ENCODE measurements around the gene SEPTIN12. TPM values are rescaled to one million over a fixed set of nuclear protein-coding genes. Genes with fewer than 3 reads are reported as not detected.

SEPTIN12 gene
- total and polyA plus RNA-seq, 2 of the 4 experiments (the other 2 are of a cell fraction): not detected

- TF ChIP-seq CTCF (conservative IDR thresholded peaks at IDR 0.05; ENCODE audit: low read depth, low read length): no peak
Measured at GRCh38 chr16:4734063-4734729, 53.9 kb downstream of the SEPTIN12 start, which contains the start of the genes ANKS3 and DNAAF8 (continued).

GRCh38 chr16:4733747-4734062, 54.4 kb downstream of the SEPTIN12 start:
- peak overlapping the region; percentile 6; the same call in 1 of the 2 replicates for H3K18ac ChIP-seq (ENCODE audit: low read depth, low read length)
- DNase-seq (no peak), ATAC-seq (ENCODE audit: low read depth) (peak; percentile 1)
- no peaks in the 10 kb centered on the region for H3K9me3 ChIP-seq (ENCODE audit: control insufficient read depth, insufficient read depth, low read length)
- peaks cover 4% of the 10 kb centered on the region for H3K4me1 ChIP-seq (ENCODE audit: control insufficient read depth, insufficient read depth, low read length)
- H3K4me3 ChIP-seq (ENCODE audit: insufficient read depth, low read depth, low read length): peak overlapping the region; percentile 89
- H3K4ac ChIP-seq (ENCODE audit: low read depth, low read length): peak overlapping the region; percentile 42
- H3K14ac ChIP-seq (replicated peaks; ENCODE audit: low read depth, low read length): 0 out of 2 replicates have a peak overlapping the region, but pooled peaks have one; percentile 60
- H3K4me2 ChIP-seq (ENCODE audit: low read depth, low read length): peak overlapping the region; percentile 98
- no peak overlapping the region for H2BK120ac ChIP-seq (ENCODE audit: low read depth, low read length)
- in situ Hi-C loops (cut with MboI; ENCODE audit: low sequenced_read_pairs): no loop called here
- H4K20me1 ChIP-seq (ENCODE audit: insufficient read depth, low read length): peaks cover 3% of the 10 kb centered on the region; the same call in 1 of the 2 replicates
- H3K23ac ChIP-seq (ENCODE audit: low read depth, low read length): peak overlapping the region; percentile 1; the same call in 1 of the 2 replicates
- H2BK15ac ChIP-seq (ENCODE audit: low read depth, low read length): no peak overlapping the region
- H3K27me3 ChIP-seq (ENCODE audit: control insufficient read depth, insufficient read depth, low read length): no peaks in the 10 kb centered on the region
- no TSS peak for BruUV-seq (replicated peaks)
- peak overlapping the region; percentile 47; the same call in 1 of the 2 replicates for H3K56ac ChIP-seq (ENCODE audit: extremely low read depth, insufficient read depth, low read length)
- peak overlapping the region; percentile 32 for H2AK9ac ChIP-seq (replicated peaks; ENCODE audit: low read depth, low read length, poor library complexity)
- H3K9ac ChIP-seq (ENCODE audit: low read depth, low read length): peak overlapping the region; percentile 90
- H3K9me1 ChIP-seq (ENCODE audit: insufficient read depth, low read length): peaks cover 4% of the 10 kb centered on the region; the same call in 1 of the 2 replicates
- dilution Hi-C loops (cut with HindIII; ENCODE audit: low sequenced_read_pairs, unreplicated experiment): no loop called here
- CTCF ChIA-PET: no interaction called here
- peak overlapping the region; percentile 33; the same call in 1 of the 2 replicates for H2AK5ac ChIP-seq (ENCODE audit: low read depth, low read length)
- WGBS, 2 experiments (ENCODE audit: extremely low coverage in 2 of 2, insufficient read length in 1 of 2): 0% methylated on average over 11 of the region's 19 CpGs; no CpG with 5 or more reads in 1 of the 2 experiments
- peaks cover 12% of the 10 kb centered on the region for H3K36me3 ChIP-seq (ENCODE audit: control insufficient read depth, insufficient read depth, low read length)
- H2AFZ ChIP-seq (replicated peaks; ENCODE audit: low read length, poor library complexity): peak overlapping the region; percentile 98
- peaks cover 19 to 39% of the 10 kb centered on the region in 2 experiments for H3K79me1 ChIP-seq (ENCODE audit: low read depth in 1 of 2, low read length in 2 of 2)
- peak overlapping the region; percentile 38; the same call in 1 of the 2 replicates for H4K91ac ChIP-seq (ENCODE audit: insufficient read depth, low read depth, low read length)
- POLR2A ChIA-PET (ENCODE audit: unreplicated experiment): no interaction called here
- peak overlapping the region; percentile 6 for H2BK5ac ChIP-seq (ENCODE audit: low read depth, low read length, poor library complexity, severe bottlenecking)
- intact Hi-C loops (cut with micrococcal nuclease): loop anchor here (2.0 kb wide), 2 partner anchors 33 to 223 kb away; partner anchors contain the start of gene ZNF500
- H4K8ac ChIP-seq (ENCODE audit: low read depth in 2 of 2, low read length in 2 of 2): peak overlapping the region; percentile 84 to 90
- no peak overlapping the region for H2BK20ac ChIP-seq (ENCODE audit: low read depth, low read length)
- H3K27ac ChIP-seq (ENCODE audit: insufficient read depth, low read length): peak overlapping the region; percentile 70
- peak overlapping the region; percentile 61; the same call in 1 of the 2 replicates for H4K5ac ChIP-seq (ENCODE audit: low read depth, low read length)
- TF ChIP-seq POLR2A (IDR thresholded peaks at IDR 0.05; ENCODE audit: low read depth, low read length): no peak
- TF ChIP-seq, protein P1, sequence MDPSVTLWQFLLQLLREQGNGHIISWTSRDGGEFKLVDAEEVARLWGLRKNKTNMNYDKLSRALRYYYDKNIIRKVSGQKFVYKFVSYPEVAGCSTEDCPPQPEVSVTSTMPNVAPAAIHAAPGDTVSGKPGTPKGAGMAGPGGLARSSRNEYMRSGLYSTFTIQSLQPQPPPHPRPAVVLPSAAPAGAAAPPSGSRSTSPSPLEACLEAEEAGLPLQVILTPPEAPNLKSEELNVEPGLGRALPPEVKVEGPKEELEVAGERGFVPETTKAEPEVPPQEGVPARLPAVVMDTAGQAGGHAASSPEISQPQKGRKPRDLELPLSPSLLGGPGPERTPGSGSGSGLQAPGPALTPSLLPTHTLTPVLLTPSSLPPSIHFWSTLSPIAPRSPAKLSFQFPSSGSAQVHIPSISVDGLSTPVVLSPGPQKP (IDR thresholded peaks at IDR 0.05; ENCODE audit: borderline replicate concordance, low read depth, low read length): no peak
- no peak for TF ChIP-seq MAZ (IDR thresholded peaks at IDR 0.05; ENCODE audit: borderline replicate concordance, low read depth, low read length)
- TF ChIP-seq CTCF (conservative IDR thresholded peaks at IDR 0.05; ENCODE audit: low read depth, low read length): no peak
- TF ChIP-seq RFX5 (IDR thresholded peaks at IDR 0.05; ENCODE audit: low read depth, low read length): no peak
- no peak for TF ChIP-seq NFE2L2 (IDR thresholded peaks at IDR 0.05; ENCODE audit: low read depth, low read length)
- no peak for TF ChIP-seq CHD1 (IDR thresholded peaks at IDR 0.05; ENCODE audit: low read depth, low read length)
- TF ChIP-seq, protein P2, sequence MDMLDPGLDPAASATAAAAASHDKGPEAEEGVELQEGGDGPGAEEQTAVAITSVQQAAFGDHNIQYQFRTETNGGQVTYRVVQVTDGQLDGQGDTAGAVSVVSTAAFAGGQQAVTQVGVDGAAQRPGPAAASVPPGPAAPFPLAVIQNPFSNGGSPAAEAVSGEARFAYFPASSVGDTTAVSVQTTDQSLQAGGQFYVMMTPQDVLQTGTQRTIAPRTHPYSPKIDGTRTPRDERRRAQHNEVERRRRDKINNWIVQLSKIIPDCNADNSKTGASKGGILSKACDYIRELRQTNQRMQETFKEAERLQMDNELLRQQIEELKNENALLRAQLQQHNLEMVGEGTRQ (IDR thresholded peaks at IDR 0.05; ENCODE audit: low read depth, low read length): no peak

Measured in IMR-90 (cell line).